OCI-LY3 (cell line): ENCODE measurements around the gene AHCYL2.

Experiments
- EZH2phosphoT487 ChIP-seq: fragments of 200-600 bp; shearing (Covaris generic); IDR thresholded peaks from 2 replicates; pipeline ENCODE4 v1.6.1; 2018; ENCODE audit warnings: antibody characterized with exemption, mixed run types, low read depth
- TF ChIP-seq, protein P1 (sequence below): fragments of 200-600, 300-600 bp; sonication (generic); IDR thresholded peaks from 2 replicates; pipeline ENCODE4 v1.5.1; 2014; ENCODE audit warnings: antibody characterized with exemption, low read length, low read depth

DNA sequence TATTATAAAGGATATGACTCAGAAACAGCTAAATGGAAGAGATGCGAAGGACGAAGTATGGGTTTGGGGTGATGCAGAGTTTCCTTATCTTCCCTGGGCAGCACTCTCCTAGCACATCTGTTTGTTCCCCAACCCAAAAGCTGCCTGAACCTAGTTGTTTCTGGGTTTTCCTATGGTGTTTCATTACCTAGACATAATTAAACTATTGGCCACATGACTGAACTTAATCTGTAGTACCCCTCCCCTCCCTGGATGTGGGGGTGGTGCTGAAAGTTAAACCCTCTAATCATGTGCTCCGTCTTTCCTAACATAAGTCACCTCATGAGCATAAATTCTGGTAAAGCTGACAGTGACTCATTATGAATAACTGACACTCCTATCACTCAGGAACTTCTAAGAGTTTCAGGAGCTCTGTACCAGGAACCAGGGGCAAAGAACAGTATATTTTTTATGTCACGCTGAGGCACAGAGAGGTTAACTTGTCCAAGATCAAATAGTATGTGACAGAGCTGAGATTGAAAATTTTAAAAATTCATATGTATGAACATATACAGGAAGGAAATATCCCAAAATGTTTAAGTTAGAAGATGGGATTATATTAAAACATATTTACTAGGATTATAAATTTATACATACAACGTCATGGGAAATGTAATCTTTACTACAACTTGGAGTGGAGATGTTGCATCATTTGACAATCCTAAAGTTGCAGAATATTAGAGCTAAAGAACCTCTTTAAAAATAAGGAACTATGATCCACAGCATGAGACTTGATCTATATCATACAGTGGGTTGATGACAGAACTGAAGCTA lies 214.2 kb downstream of the AHCYL2 start:
- TF ChIP-seq, protein P1, sequence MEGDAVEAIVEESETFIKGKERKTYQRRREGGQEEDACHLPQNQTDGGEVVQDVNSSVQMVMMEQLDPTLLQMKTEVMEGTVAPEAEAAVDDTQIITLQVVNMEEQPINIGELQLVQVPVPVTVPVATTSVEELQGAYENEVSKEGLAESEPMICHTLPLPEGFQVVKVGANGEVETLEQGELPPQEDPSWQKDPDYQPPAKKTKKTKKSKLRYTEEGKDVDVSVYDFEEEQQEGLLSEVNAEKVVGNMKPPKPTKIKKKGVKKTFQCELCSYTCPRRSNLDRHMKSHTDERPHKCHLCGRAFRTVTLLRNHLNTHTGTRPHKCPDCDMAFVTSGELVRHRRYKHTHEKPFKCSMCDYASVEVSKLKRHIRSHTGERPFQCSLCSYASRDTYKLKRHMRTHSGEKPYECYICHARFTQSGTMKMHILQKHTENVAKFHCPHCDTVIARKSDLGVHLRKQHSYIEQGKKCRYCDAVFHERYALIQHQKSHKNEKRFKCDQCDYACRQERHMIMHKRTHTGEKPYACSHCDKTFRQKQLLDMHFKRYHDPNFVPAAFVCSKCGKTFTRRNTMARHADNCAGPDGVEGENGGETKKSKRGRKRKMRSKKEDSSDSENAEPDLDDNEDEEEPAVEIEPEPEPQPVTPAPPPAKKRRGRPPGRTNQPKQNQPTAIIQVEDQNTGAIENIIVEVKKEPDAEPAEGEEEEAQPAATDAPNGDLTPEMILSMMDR, result no peak
- no peak for TF ChIP-seq EZH2phosphoT487
